Activated T-cell treated with anti-CD3 and anti-CD28 coated beads for 48 hours (primary cell): ENCODE results near the gene RTN4RL2.

Experiments
- DNase-seq: peaks from one replicate; pipeline ENCODE4 v3.0.0-alpha.2; 2020; ENCODE audit warnings: low read depth

The RTN4RL2 gene

DNA sequence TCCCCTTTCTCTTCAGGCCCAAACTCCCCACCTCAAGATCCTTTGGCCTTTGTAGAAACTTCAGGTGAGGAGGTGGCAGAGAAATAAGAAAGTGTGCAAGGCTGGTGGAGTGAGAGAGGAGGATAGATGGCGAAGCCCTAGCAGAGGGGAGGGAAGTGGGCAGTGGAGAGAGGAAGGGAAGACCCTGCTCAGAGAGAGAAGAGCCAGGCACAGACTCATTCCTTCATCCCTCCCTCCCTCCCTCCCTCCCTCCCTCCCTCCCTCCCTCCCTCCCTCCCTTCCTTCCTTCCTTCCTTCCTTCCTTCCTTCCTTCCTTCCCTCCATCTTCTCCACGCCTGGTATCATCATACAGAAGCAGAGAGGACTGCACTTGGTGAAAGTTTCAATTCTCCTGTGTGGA, 21.0 kb downstream of the RTN4RL2 start:
- DNase-seq, result no peak

DNA sequence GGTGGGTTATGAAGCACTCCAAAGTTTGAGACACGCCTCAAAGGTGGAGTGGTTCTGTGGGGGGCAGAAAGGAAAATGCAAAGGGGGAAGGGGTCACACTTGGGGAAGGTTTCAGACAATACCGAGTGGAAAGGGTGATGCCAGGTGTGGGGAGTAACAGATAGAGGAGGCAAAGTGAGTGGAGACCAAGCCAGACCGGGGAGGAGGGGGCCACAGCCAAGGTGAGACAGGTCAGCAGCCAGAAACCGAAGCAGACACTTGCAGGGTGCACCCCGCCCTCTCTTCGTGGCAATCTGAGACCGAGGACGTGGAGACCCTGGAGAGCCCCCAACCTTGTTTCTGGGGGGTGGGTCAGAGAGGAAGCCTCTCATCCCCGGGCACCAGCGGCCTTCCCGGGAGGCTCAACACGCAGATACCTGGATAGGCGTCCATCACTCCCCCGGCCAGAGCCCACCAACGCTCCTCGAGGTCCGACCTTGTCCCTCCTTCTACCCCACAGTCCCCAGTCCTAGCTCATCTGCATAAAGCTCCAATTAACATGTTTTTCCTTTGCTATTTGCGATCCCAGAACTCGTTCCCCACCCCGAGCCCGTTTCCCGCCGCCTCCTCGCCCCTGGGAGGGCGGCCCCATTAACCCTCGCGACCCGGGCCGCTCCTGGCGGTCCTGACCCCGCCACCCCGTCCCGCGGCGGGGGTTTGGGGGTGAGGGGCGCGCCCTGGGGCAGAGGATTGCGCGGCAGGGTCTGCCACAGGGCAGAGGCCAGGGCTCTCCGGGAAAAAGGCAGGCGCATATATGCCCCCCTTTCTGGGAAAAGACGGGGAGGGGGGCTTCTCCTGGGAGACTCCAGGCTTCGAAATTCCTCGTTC, 21.8 kb downstream of the RTN4RL2 start:
- DNase-seq, result no peak

DNA sequence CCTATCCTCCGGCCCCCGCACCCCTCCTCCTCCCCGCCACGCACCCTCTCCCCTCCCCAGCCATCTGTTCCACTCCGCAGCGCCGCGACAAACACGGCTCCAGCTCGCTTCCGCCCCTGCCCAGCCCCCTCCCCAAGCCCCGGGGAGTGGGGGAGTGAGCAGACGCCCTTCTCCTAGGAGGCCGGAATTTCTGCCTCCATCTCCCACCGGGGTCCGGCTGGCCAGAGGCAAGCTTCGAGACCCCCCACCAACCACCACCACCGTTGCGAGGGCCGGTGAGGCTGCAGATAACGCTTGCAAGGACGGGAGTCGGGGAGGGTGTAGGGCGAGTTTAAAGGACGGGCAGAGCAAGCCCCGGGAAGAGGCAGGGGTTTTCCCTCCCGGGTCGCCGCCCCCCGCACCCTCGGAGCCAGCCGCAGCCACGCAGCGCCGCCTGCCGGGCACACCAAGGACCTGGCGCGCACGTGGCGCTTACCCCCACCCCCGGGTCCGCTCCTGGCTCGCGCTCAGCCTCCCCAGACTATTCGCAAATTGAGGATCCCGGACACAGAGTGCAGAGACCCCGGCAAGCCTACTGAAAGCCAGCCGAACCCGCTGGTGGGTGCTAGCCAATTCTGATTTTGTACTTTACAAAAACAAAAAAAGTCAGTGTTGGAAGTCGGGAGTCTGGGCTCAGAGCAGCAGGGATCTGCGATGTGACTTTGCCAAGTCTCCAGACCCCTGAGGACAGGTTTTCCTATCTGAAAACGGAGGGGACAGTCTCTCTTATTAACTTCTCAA, 22.6 kb downstream of the RTN4RL2 start:
- peak; percentile 73 for DNase-seq

DNA sequence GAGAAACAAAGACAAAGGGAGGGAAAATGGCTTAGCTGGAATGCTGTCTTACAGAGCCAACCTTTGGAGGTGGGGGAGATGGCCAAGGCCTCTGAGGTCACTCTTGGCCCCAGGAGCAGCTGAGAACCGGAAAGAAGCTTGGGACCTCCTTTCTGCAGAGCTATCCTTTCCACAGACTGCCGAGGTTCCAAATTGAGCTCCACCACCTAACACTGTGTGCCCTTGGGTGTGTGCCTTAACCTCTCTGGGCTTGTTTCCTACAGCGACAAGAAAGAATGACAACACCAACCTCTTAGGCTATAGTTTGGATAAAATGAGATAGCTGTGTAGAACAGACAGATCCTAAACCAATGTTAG, 23.2 kb downstream of the RTN4RL2 start:
- no peak for DNase-seq

DNA sequence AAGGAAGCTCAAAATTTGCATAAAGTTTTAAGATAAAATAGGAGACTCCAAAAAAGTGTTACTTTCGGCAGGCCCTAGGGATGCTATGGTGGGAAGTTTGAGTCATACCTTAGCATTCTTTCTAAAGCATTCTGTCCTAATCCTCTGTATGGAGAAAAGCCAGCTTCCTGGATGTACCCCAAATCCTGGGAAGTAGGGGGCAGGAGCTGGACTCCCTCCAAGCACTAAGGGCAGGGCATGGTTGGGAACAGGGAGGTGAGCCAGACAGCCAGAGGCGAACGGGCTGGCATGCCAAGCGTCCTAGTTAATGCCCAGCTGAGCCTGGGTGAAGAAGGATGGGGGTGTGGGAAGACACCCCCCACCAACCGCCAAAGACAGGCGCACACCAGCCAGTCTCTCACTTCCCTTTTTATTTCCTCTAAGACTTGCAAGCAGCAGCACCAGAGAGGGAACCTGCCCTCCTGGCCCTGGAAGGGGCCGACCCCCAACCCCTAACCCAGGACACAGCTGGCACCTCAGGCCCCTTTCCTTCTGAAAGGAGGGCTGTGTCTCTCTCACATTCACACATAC, 23.9 kb downstream of the RTN4RL2 start:
- no peak for DNase-seq

DNA sequence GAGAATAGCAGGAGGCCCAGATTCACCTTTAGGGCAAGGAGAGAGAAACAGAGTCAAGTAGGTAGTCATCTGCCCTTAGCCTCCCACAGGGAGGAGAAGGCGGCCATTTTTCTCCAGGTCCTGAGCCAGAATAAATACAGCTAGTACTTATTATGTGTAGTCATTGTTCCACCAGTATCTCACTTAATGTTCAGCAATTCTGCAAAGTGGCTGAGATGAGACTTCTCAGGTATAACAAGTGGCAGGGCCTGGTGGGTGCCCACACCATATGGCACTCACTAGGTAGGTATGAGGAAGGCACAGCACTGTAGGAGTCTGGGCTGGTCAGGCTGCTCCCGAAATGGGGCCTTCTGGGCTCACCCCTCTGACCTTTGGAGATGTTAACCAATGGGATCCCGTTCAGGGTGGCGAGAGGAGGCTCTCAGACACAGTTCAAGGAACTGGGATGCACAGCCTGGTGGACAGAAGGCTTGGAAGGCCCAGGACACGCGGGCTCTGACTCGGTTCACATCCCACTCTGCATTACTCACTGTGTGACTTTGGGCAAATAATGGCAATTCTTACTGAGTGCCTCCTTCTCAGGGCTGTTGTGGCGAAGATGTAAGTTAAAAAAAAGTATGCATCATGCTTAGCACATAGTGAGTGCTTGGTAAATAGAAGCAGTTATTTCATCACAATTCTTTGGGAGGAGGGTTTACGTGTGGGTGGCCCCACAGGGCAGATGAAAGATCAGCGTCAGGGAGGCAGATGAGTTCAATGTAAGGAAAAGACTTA, 25.1 kb downstream of the RTN4RL2 start:
- DNase-seq, result no peak

DNA sequence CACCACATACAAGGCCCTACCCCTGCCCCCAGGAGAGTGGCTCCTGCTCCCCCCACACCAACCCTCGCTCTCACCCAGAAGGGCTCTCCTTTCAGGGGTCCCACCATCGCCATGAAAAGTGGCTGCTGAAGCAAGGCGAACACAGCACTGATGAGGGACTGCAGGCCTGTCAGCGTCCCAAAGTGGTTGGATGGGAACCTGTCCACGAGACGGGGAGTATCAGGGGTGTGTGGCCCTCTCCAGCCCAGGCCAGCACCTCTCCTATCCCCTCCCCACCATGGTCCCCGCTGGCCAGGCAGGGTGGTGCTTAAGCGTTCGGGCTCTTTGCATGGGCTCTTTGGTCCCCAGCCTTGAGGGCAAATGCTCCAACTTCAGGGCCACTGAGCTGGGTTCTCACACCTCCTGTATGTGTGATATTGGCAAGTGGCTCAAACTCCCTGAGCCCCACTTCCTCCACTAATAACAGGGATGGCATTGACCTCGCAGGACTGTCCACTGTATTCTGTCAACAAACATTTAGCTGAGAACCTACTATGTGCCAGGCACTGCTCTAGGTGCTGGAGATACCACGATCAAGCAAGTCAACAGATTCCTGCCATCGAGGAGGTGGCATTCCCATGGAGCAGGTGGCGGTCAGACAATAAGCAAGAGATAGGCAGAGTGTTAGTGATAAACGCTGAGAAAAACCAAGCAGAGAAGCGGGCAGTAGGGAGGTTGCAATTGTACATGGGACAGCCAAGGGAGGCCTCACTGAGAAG, 26.9 kb downstream of the RTN4RL2 start:
- no peak for DNase-seq

DNA sequence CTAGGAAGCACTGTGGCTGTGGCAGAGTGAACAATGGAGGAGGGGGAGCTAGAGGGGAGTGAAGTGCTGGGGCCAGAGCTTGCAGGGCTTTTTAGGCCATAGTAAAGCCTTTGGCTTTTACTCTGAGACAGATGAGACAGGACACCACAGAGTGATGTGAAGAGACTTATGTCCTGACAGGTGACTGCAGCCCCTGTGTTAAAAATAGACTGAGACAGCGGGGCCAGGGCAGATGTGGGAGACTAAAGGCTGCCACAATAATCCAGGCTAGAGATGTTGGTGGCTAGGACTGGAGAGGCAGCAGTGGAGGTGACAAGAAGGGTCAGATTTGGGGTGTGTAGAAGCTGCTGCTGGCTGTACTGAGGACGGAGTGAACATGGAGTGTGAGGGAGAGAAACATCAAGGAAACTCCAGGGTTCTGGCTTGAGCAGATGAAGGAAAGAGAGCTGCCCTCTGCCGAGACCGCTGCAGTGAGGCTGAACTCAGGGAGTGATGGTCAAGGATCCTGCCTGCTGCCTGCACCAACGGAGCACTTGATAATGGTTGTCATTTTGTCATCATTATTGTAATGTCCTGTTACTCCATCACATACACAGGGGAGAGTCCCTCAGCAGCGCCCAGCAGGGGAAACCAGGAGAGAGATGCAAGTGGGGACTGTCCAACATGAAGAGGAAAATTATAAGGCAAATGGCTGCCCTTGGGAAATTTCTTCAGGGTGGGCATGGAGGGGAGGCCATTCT, 27.8 kb downstream of the RTN4RL2 start:
- DNase-seq, result no peak

DNA sequence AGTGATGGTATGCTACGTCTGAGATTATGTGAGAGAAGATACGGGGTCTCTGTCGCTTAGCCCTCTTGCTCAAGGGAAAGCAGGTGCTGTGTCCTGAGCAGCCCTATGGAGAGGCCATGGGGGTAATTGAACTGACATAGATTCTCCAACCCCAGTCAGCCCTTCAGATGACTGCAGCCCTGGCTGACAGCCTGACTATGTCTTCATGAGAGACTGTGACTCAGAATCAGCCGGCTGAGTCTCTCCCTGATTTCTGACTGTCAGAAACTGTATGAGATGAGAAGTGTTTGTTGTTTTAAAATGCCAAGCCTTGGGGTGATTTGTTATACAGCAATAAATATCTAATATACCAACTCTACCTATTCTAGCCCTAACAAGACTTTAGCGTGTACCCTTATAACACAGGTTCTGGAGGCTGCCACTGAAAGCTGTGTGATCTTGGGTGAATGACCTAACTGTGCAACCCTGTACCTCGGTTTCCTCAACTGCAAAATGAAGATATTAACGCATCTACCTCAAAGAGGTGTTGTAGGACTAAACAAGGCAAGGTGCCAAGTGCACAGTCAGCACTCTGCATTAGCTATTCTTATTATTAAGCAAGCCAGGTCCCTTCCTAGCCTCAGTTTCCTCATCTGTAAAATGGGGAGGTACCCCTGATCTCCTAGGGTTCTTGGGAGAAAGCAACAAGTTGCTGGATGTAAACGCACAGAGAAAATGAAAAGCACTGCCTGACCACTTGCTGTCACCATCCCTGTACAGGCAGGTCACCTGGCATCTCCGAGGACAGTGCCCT, 30.3 kb downstream of the RTN4RL2 start:
- no peak for DNase-seq

DNA sequence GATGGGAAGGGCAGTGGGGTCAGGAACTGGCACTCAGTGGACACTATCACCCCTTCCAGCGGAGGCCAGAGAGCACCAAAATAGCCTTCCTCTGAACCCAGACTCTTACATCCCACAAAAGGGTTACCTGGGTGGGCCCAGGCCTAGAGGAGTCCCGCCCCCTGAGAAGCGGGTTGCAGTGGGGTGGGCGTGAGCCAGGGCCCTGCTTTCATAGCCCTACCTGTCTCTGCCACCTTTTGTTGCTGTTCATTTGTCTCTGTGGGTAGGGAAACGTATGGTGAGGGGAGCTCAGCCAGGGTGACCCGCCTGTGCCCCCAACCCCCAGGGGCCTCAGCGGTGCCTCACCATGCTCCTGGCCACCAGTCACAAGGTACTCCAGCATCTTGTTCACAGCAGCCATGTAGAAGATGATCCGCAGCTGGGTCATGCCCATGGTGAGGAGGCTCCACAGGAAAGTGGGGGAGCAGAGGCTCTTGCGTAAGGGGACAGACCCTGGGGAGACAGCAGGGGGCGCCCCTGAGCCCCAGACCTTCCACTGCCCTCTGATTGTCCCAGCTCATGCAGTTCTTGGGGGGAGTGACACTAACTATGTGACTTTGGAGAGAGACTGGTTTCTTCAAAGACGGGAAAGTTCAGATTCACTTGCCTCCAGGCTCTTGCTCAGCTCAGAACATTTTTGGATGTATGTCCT, 31.2 kb downstream of the RTN4RL2 start:
- DNase-seq, result peak; percentile 59

DNA sequence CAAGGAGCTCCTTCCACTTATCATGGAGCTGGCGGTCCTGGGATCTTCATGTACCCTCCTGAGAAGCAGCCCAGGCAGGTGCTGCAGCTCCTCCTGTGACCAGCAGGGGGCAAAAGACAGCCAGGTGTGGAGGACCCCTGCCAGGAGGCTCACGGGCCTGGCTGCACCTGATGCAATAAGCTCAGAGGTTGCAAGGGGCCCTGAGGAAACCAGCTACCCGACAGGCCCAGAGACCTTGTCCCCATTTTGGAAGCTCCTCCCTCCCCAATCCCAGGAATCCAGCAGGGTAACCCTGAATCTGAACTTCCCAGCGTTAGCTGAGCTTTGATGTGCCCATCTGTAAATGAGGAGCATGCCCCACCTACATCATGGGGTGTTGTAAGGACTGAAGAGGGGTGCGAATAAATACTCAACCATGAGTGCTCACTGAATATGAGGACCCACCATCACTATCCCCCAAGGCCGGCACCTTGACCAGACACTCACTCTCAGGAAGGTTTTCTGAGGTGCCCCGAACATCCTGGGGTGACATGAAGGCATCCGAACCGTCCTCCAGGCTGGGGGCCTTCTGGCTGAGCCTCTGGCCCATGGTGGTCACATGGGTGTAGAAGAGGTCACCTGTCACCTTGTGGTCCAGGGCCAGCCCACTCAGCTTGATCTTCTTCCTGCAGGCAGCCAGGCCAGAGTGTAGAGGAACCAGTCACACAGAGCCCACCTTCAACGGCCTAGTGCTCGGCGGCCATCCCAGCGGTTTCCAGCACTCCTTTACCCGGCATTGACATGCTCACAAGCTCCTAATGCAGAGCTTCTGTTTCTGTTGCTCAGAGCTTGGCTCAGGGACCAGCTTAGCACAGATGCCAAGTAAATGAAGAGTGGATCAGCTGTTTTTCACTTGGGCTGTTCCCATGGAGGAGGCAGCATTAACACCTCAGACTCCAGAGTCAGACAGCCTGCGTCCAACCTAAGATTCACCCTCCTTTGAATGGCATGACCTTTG, 33.5 kb downstream of the RTN4RL2 start:
- DNase-seq, result peak; percentile 64

DNA sequence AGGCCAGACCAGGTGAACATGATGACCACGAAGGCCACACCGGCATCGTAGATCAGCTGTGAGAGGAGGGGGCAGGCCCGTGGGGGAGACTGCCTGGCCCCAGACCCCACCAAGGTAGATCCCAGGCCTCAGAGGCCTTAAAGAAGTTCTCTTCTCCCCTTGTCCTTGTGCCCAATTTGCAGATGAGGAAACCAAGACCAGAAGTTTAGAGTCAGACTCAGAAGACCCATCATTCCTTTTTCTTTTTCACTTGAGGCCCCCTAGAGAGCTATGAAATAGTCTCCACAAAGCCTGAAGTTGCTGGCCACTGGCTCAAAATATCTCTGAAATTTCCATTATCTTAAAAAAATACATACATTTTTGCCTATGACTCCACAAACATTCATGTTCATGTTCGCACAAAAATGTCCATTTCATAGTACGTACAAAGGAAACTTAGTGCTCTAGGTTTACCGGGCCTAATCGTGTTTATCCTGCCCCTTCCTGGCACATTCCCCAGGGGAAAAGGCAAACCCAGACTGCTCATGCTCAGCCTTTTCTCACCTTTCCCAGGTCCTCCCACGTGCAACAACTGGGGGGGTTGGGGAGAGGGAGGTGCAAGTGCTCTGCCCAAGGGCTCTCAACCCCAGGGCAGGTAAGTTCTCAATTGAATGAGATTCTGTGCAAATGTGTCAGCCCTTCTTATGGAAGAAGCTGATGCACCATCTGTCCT, 35.9 kb downstream of the RTN4RL2 start:
- DNase-seq, result no peak

DNA sequence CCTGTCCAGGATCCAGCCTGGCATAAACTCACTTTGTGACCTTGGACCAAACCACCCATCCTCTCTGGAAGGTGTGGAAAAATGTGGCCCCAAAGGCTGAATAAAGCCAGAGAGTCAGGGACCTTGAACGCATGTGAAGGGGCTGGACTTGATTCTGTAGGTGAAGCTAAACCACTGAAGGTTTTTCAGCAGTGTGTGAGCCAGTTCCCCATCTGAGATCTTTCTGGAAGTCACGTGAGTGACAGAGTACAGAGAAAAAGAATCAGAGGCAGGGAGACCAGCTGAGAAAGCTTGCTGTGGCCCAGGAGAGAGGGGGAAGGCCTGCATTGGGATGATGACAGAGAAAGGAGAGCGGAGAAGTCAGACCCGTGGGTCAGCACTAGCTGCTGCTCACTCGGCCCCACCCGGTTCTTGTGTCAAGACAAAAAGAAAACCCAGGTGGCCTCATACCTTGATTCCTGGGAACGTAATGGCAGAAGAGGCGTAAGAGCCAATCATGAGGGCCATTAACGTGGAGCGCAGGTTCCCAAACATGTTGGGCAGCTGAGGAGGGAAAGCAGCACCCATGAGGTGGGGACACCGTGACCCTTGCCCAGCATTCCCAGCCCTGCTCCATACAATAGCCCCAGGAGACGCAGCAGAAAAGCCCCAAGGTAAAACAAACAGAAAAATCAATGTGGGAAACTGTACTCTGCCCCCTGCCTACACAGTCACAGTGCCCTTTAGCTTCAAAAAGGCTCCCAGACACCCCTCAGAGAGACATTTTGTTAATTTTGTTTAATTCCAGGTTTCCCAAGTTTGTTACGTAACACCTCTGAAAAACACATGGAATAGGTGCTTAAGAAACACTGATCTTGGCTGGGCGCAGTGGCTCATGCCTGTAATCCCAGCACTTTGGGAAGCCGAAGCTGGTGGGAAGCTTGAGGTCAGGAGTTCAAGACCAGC, 37.2 kb downstream of the RTN4RL2 start:
- no peak for DNase-seq

DNA sequence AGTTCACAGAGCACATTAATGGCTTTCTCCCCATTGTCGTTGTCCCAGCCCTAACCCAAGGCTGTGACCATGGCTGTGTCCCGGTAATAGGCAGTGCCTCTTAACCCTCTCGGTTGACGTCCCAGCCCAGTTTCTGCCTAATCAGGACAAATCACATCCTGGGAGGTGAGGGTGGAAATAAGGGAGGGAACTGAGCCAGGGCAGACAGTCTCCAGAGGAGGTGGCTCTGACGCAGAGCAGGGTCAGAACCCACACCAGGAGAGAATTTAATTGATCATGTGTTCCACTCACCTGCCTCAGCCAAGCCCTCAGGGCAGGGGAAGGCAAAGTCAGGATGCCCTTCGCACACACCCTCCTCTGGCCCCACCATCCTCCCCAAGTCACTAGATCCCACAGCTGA, 38.2 kb downstream of the RTN4RL2 start:
- no peak for DNase-seq

DNA sequence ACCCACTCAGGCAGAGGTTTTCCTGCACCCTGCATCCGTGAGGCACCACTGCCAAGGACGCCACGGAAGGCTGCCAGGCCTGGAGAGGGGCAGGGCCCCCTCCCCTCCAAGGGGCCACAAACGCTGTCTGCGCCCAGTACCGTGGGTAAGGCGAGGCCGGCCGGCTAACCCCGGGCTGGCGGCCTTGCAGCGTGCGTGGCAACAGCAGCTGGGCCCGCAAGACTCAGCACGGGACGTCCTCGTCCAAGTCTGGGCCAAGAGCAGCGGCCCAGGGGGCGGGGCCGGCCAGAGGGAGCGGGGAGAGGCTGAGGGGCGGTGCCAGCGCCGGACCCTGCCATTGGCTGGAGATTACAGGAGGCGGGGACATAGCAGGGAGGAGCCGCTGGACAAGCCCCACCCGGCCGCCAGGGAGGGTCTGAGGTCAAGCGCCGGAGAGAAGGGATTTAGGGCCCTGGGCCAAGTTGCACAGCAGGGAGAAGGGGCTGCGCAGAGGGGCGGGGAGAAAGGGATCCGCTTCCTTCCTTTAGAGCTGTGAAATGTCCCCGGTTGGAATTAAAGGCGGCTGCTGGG, 39.2 kb downstream of the RTN4RL2 start:
- DNase-seq, result peak; percentile 57

DNA sequence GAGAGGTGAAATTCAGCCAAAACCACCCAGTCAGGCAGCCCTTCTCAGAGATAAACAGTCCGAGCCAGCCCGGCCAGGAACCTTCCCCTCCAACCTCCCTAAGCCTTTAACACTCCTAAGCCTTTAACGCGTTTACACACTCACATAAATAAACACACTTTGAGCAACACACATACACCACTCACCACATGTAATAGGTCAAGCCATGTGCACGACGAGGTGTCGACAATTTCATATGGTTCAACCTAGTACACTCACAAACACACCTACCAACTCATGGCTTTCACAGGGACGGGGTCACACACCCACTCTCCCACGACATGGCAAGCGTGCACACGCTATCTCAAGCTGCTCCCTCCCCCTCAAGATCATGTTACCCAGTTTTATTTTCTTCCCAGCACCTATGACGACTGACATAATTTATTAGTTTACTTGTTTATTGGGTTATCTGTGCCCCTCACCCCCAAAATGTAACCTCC, 39.7 kb downstream of the RTN4RL2 start:
- DNase-seq, result no peak
